Lung (tissue), 12 donors: ENCODE measurements around the gene SLA2. TPM values are rescaled to one million over a fixed set of nuclear protein-coding genes. Genes with fewer than 3 reads are reported as not detected.

Source experiments
- ATAC-seq: fragments of 200-7000 bp; cut with Tn5 transposase; one replicate; pipeline ENCODE4 v1.9.1; 2020; ENCODE audit warnings: moderate number of reproducible peaks; ENCODE audit not compliant: insufficient read depth, low FRiP score
- DNase-seq, 3 donors: peaks; one replicate each; pipeline ENCODE4 v3.0.0-alpha.2; 2013 to 2017
- H3K27ac ChIP-seq, 2 donors: one replicate each; pipeline ENCODE4 v1.5.1; 2013; ENCODE audit warnings: mild to moderate bottlenecking in 2 of 2, moderate library complexity in 2 of 2, control low read depth in 1 of 2, inconsistent platforms in 1 of 2, low read depth in 1 of 2, low read length in 1 of 2
- H3K27me3 ChIP-seq, 3 donors: one replicate each; pipeline ENCODE4 v1.5.1; 2013; ENCODE audit warnings: low read length in 2 of 3; ENCODE audit not compliant: control insufficient read depth in 3 of 3, insufficient read depth in 3 of 3
- H3K36me3 ChIP-seq, 4 donors: one replicate each; pipeline ENCODE4 v1.5.1; 2013; ENCODE audit warnings: low read length in 4 of 4, mild to moderate bottlenecking in 1 of 4, moderate library complexity in 1 of 4; ENCODE audit not compliant: control insufficient read depth in 4 of 4, insufficient read depth in 4 of 4
- H3K4me1 ChIP-seq, 5 donors: one replicate each; pipeline ENCODE4 v1.5.1; 2013; ENCODE audit warnings: low read length in 5 of 5, mild to moderate bottlenecking in 2 of 5, moderate library complexity in 1 of 5; ENCODE audit not compliant: control insufficient read depth in 5 of 5, insufficient read depth in 5 of 5
- H3K4me3 ChIP-seq: one replicate; pipeline ENCODE4 v1.5.1; 2013; ENCODE audit warnings: mild to moderate bottlenecking, control low read depth, moderate library complexity
- H3K9ac ChIP-seq, 2 donors: one replicate each; pipeline ENCODE4 v1.5.1; 2013; ENCODE audit warnings: low read length in 2 of 2, control low read depth in 1 of 2; ENCODE audit not compliant: insufficient read depth in 1 of 2
- H3K9me3 ChIP-seq, 4 donors: one replicate each; pipeline ENCODE4 v1.5.1; 2013; ENCODE audit warnings: low read length in 3 of 4, mild to moderate bottlenecking in 1 of 4, moderate library complexity in 1 of 4; ENCODE audit not compliant: control insufficient read depth in 4 of 4, insufficient read depth in 3 of 4
- CTCF ChIP-seq: IDR thresholded peaks from 2 replicates; pipeline ENCODE4 v1.5.1; 2012; ENCODE audit warnings: mild to moderate bottlenecking; ENCODE audit errors: control extremely low read depth, extremely low read depth
- WGBS, 2 donors: extraction: QIAGEN DNeasy Blood & Tissue Kit; methylation state at CpG; one replicate each; pipeline ENCODE4 v1.1.7; 2013; 5-methylcytosine and 5-hydroxymethylcytosine counted together
- polyA plus RNA-seq, 2 donors: library from polyadenylated mRNA; stranded (reverse); fragments of 200-250 nt; gene quantifications; one replicate each; pipeline ENCODE4 v1.2.1, GENCODE V29; 2013
- total RNA-seq, 2 donors: library from RNA; depleted of rRNA in 1 of 2; stranded (reverse); fragments of >200 nt in 1 of 2; gene quantifications; one replicate each; pipeline ENCODE4 v1.2.1, GENCODE V29; 2014 to 2021
- donor health status: control.
- donor health status: control.
- donor health status: Bipolar disorder and iron deficiency.
- donor health status: healthy.
- donor health status: DM: yes; HTN: yes; CAD: no.

SLA2 gene
- total and polyA plus RNA-seq, 4 donors = 0.87 to 1.8 (median 1.6) TPM

- Histone ChIP-seq H3K27me3 (no peaks in the 10 kb centered on the region), H3K4me3 (no peak overlapping the region), H3K9ac (no peak overlapping the region), H3K4me1 (peaks cover 0 to 12% (median 5%) of the 10 kb centered on the region in 5 donors), H3K36me3 (peaks cover 2 to 36% (median 24%) of the 10 kb centered on the region in 4 donors), H3K9me3 (no peaks in the 10 kb centered on the region), H3K27ac (no peak overlapping the region)
- DNase-seq (no peak), ATAC-seq (no peak)
- WGBS, 2 donors = 98 to 99% methylated on average over 15 of the region's 15 CpGs
- TF ChIP-seq CTCF = no peak
Measured at GRCh38 chr20:36578356-36579041, 67.5 kb downstream of the SLA2 start.

GRCh38 chr20:36576081-36576445, 69.9 kb downstream of the SLA2 start:
- Histone ChIP-seq H3K9me3 (no peaks in the 10 kb centered on the region), H3K27me3 (no peaks in the 10 kb centered on the region), H3K9ac (peak overlapping the region in 1 of 2 donors; percentile 23), H3K36me3 (peaks cover 0 to 23% (median 14%) of the 10 kb centered on the region in 4 donors), H3K4me1 (peaks cover 0 to 27% (median 8%) of the 10 kb centered on the region in 5 donors), H3K27ac (no peak overlapping the region), H3K4me3 (no peak overlapping the region)
- no peak for TF ChIP-seq CTCF
- 39 to 64% methylated on average over 1 of the region's 1 CpG for WGBS, 2 donors
- no peak for DNase-seq
- ATAC-seq = no peak

GRCh38 chr20:36574366-36575135, 71.4 kb downstream of the SLA2 start:
- Histone ChIP-seq H3K9me3 (no peaks in the 10 kb centered on the region), H3K4me1 (peaks cover 0 to 27% (median 8%) of the 10 kb centered on the region in 5 donors), H3K4me3 (peak overlapping the region; percentile 83), H3K27me3 (no peaks in the 10 kb centered on the region), H3K36me3 (peaks cover 0 to 11% (median 2%) of the 10 kb centered on the region in 4 donors), H3K9ac (peak overlapping the region; percentile 70 to 77), H3K27ac (peak overlapping the region; percentile 72 to 90)
- DNase-seq (peak; percentile 69 to 74 (median 74)), ATAC-seq (no peak)
- 0 to 1% methylated on average over 51 to 67 of the region's 69 CpGs for WGBS, 2 donors
- TF ChIP-seq CTCF = no peak
